Measurements from ENCODE around the gene MED25.
A peak's percentile ranks its signal among the peaks of the same experiment; 100 is the strongest.
"Not testable (repeated sequence)": the region's sequence is repeated elsewhere in the genome, so short reads cannot be mapped to it uniquely, and the experiment has no call there.

MED25 gene

GRCh38 chr19:49818649-49819370 lies 721 bp downstream of the MED25 start:
- DNase-seq = peak; percentile 4

DNA sequence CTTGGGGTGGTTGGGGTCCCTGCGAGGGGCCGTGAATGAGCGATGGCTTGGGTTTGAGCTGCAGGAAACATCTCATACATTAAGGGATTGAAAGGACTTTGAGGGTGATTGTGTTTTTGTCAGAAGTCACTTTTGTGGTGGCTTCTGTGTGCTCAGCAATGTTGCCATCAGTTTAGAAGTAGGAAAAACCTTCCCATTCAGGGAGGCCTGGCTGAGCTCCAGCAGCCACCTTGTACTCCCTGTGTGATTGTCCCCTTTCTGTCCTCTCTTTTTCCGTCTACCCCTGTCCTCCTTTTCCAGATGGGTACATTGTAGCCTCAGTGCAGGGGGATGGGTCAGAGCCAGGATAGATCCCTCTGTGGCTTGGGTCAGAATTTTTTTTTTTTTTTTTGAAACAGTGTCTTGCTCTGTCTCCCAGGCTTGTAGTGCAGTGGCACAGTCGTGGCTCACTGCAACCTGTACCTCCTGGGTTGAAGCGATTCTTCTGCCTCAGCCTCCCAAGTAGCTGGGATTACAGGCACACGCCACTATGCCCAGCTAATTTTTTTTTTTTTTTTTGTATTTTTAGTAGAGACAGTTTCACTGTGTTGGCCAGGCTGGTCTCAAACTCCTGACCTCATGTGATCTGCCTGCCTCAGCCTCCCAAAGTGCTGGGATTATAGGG lies 1.5 kb downstream of the MED25 start:
- DNase-seq = not testable (repeated sequence)

DNA sequence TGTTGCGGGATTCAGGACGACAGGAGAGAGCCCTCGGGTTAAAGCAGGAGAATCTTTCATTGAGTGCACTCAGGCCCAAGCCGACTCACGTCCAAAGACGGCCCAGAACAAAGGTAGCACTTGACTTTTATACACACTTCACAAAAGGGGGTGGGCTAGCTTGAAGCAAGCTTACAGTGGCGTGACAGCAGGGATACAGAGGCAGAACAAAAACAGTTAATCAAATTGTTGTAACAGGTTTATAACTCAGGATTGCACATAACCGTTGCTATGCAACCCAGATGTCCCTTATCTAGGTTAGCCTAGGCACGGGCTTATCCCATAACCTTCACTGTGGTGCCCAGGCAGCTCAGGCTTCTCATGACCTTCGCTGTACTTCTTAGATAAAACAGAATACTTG lies 2.0 kb downstream of the MED25 start:
- DNase-seq = no peak

GRCh38 chr19:49823472-49823871 lies 5.4 kb downstream of the MED25 start:
- DNase-seq = no peak

- no peak for DNase-seq
Observed at GRCh38 chr19:49824662-49825061, 6.6 kb downstream of the MED25 start.

- no peak for DNase-seq
Observed at GRCh38 chr19:49827034-49827433, 8.9 kb downstream of the MED25 start.

DNA sequence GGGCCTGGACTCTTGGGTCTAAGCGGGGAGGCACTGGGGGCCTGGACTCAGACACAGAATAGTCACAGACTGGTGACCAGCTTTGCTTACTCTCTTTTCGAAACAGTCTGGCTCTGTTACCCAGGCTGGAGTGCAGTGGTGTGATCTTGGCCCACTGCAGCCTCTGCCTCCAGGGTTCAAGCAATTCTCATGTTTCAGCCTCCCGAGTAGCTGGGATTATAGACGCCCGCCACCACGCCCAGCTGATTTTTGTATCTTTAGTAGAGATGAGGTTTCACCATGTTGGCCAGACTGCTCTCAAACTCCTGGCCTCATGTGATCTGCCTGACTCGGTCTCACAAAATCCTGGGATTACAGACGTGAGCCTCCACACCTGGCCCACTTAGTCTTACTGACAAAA lies 11.1 kb downstream of the MED25 start:
- DNase-seq = no peak

- DNase-seq = no peak
Observed at GRCh38 chr19:49829721-49830120, 11.6 kb downstream of the MED25 start.

DNA sequence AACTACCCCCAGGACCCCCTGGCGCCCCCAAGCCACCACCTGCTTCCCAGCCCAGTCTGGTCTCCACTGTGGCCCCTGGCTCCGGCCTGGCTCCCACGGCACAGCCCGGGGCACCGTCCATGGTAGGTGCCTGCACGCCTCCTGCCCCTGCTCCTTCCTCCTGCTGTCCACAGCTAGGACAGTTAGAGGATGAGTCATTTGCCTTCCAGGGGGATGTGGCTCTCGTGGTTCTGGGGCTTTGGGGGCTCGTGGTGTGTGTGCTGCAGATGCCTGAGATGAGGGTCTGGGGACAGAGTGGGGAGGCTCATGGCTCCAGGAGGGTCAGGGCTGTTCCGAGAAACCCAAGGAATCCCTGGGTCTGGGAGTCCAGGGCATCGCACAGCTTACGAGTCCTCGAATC lies 12.7 kb downstream of the MED25 start:
- no peak for DNase-seq

DNA sequence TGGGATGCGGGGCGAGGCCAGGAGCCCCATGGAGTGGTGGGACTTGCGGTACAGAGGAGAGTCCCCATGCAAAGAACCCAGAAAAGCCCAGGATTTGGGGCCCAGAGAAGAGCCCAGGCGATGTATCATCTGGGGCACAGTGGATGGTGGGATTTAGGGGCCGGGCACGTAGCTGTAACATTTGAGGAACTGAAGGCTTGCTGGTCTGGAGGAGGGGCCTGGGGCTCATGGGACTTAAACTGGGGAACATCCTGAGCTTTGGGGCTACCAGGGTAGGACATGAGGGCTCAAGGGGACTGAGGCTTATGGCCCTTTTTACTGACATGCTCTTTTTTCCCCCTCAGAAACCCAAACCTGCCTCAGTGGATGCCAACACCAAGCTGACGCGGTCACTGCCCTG lies 13.5 kb downstream of the MED25 start:
- no peak for DNase-seq

GRCh38 chr19:49832556-49832955 lies 14.5 kb downstream of the MED25 start:
- DNase-seq = no peak

DNA sequence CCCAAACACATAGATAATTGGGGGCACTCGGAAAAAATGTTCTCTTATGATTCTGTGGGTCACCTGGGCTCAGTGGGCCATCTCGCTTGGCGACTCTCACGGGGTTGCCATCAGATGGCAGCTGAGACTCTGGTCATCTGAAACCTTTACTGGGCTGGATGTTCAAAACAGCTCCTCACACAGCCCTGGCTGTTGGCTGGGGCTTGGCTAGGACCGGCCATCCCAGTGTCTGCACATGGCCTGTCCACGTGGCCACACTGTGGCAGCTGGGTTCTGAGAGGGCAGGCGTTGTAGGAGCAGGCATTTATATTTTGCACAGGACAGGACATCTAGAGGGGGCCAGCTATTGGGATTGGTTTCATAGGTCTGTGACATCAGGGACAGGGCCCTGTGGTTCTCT lies 15.5 kb downstream of the MED25 start:
- no peak for DNase-seq

GRCh38 chr19:49835562-49835961 lies 17.5 kb downstream of the MED25 start:
- no peak for DNase-seq

- no peak for DNase-seq
Observed at GRCh38 chr19:49836176-49837008, 18.3 kb downstream of the MED25 start.

- DNase-seq = no peak
Observed at GRCh38 chr19:49837009-49837310, 18.9 kb downstream of the MED25 start.

DNA sequence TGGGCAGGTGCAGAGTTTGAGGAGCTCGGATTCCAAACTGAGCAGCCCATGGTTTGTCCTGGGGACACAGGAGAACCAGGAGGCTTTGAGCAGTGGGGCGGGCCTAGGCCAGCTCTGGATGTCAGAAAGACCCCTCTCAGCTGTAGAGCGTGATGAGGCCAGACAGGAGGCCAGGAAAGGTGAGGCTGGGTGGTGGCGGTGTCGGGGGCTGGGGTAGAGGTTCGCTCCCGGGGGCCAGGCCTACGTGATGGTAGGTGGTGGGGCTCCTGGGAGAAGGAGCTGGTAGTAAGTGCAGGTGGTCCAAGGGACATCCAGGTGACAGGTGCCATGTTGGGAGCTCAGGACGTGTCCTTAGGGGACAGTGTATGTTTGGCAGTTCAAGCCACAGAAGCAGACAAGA lies 19.3 kb downstream of the MED25 start:
- no peak for DNase-seq

DNA sequence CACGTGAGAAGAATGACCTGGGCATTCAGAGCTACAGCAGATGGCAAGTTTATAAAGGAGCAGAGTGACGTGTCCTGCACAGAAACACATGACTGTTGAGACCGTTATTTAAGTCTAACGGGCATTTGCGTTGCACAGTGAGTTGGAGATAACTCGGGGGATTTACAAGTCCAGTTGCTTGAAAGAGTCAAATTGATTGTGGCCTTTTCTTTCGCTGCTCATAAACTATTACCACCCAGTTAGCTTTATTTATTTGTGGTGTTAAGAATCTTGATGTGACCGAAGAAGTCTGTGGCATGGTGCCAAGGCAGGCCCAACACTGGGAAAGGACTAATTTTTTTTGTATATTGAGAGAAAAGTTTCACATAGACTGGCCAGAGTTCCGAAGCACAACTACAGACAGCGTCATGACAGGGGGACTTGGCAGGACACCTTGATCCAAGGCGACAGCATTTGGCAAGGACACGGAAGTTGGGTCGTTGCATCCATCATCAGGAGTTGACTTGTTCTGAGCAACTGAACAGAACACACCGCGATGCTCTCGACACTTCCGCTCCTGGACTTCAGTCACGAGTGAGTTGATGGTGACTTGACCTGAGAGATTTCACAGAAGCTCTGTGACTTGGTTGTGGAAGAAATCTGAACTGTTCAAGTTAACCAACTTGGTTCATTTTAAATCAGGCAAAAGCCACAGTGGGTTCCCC lies 20.9 kb downstream of the MED25 start:
- no peak for DNase-seq

DNA sequence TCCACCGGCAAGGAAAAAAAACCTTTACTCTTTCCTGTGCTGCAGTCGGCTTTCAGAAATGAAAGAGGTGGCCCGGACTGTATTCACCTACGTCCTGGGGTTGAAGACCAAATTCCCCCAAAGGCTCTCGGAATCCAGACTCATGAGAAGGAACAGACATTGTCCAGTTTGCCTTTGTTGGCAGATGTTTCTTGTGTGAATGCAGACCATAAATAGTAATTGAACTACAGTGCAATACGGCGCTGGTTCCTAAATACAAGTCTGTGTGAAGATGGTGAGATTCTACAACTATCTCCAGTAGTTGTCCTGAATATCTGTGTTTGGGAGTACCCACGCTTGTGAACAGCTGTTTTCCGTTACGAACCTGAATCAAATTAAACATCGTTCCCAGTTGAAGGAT lies 21.6 kb downstream of the MED25 start:
- no peak for DNase-seq

GRCh38 chr19:49840321-49840720 lies 22.2 kb downstream of the MED25 start:
- no peak for DNase-seq

DNA sequence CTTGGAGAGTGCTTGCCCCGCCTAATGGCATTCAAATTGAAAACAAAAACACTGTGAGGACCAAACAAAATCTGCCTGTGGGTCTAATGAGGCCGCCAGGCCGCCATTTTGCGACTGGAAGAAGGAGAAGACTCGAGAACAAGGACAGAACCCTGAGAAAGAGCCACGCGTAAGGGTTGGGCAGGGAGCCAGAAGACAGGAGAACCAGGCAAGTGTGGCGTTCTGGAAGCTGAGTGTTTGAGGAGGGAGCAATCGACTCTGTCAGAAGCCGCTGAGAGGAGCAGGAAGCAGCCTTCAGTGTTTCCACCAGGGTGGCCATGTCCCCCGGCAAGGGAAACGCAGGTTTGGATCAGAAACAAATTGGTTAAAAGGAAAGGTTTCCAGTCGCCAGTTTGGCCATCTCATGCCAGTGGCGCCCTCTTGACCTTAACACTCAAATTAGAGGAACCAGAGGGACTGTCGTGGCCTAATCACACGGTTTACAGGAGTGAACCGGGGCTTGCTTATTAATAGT lies 22.7 kb downstream of the MED25 start:
- DNase-seq = no peak

DNA sequence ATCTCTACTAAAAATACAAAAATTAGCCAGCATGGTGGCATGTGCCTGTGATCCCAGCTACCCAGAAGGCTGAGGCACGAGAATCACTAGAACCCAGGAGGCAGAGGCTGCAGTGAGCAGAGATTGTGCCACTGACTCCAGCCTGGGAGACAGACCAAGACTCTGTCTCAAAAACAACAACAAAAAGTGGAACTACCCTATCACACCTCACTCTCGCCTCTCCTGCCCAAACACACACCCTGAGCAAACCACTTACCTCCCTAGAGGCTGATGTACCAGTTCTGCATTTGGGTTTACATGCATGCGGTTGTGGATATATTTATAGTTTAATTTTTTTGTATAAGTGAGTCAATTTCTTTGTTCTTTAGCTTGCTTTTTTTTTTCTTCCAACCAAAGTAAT lies 25.2 kb downstream of the MED25 start:
- no peak for DNase-seq

DNA sequence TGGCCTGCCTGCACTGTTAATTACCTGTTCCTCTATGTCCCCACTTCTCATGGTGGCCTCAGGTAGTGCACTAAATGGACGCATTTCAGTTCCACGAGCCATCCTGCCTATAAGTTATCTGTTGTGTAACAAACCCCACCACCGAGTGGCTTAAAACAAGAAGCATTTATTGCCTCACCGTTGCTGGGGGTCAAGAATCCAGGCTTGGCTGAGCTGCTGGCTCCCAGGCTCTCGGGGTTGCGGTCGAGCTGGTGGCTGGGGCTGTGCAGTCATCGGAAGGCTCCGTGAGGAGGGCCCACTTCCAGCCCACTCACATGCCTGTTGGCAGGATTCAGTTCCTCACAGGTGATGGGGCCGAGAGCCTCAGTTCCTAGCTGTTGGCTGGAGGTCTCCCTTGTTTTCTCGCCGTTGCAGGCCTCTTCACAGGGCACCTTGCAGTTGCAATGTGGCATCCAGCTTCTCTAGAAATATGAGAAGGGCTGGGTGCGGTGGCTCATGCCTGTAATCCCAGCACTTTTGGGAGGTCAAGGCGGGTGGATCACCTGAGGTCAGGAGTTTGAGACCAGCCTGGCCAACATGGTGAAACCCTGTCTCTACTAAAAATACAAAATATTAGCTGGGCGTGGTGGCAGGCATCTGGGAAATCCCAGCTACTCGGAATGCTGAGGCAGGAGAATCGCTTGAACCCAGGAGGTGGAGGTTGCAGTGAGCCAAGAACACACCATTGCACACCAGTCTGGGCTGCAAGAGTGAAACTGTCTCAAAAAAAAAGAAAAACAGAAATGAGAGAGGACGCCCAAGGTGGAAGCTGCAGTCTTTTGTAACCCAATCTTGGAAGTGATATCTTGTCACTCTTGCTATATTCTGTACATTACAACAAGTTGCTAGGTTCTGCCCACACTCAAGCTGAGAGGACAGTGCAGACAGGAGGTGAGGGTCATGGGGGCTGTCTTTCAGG lies 26.3 kb downstream of the MED25 start:
- DNase-seq = no peak

Data from NCI-H226 (cell line).